Subcutaneous abdominal adipose tissue (tissue), 5 donors: ENCODE measurements around the gene RBCK1.
"Not testable (repeated sequence)": the region's sequence is repeated elsewhere in the genome, so short reads cannot be mapped to it uniquely, and the experiment has no call there.

Source experiments
- H3K27ac ChIP-seq: one replicate; pipeline ENCODE4 v1.7.0; 2013; ENCODE audit warnings: low read depth, mild to moderate bottlenecking, inconsistent platforms, low read length, moderate library complexity
- H3K27me3 ChIP-seq, 5 donors: one replicate each; pipeline ENCODE4 v1.7.0; 2013; ENCODE audit warnings: low read length in 5 of 5, inconsistent platforms in 1 of 5; ENCODE audit not compliant: control insufficient read depth in 5 of 5, insufficient read depth in 4 of 5
- H3K36me3 ChIP-seq, 5 donors: one replicate each; pipeline ENCODE4 v1.7.0; 2013; ENCODE audit warnings: low read length in 5 of 5; ENCODE audit not compliant: control insufficient read depth in 5 of 5, insufficient read depth in 5 of 5
- H3K4me1 ChIP-seq, 5 donors: one replicate each; pipeline ENCODE4 v1.7.0; 2013; ENCODE audit warnings: low read length in 5 of 5, mild to moderate bottlenecking in 3 of 5, moderate library complexity in 1 of 5; ENCODE audit not compliant: control insufficient read depth in 5 of 5, insufficient read depth in 5 of 5
- H3K4me3 ChIP-seq, 5 donors: one replicate each; pipeline ENCODE4 v1.7.0; 2013; ENCODE audit warnings: low read length in 5 of 5, low read depth in 1 of 5
- H3K9ac ChIP-seq, 5 donors: one replicate each; pipeline ENCODE4 v1.7.0; 2013; ENCODE audit warnings: low read length in 5 of 5, mild to moderate bottlenecking in 4 of 5, moderate library complexity in 3 of 5
- H3K9me3 ChIP-seq, 5 donors: one replicate each; pipeline ENCODE4 v1.7.0; 2013; ENCODE audit warnings: low read length in 5 of 5; ENCODE audit not compliant: control insufficient read depth in 5 of 5
- donor health status: healthy.
- donor health status: healthy.
- donor health status: healthy.
- donor health status: healthy.
- donor health status: healthy.

RBCK1 gene

DNA sequence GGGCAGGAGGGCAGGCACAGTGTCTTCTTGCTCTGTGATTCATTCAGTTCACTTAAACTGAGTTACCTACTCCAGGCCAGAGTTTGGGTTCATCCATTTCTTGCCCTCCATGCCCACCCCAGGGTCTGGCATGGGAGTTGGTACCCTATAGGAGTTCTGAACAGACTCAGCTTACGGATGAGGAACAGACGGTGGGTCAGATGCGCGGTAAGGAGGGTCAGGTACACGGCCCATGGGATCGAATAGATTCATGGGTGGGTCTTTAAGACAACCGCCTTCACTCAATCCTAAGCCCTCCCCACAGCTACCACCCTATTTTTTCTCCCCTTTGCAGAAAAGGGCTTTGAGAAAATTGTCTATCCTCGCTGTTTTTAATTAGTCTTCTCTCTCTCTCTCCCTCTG, 40.6 kb upstream of the RBCK1 start:
- Histone ChIP-seq H3K27me3 (no peaks in the 10 kb centered on the region), H3K9me3 (no peaks in the 10 kb centered on the region), H3K9ac (no peak overlapping the region), H3K27ac (no peak overlapping the region), H3K4me3 (no peak overlapping the region), H3K36me3 (no peaks in the 10 kb centered on the region), H3K4me1 (peaks cover 11 to 25% (median 18%) of the 10 kb centered on the region in 5 donors)

DNA sequence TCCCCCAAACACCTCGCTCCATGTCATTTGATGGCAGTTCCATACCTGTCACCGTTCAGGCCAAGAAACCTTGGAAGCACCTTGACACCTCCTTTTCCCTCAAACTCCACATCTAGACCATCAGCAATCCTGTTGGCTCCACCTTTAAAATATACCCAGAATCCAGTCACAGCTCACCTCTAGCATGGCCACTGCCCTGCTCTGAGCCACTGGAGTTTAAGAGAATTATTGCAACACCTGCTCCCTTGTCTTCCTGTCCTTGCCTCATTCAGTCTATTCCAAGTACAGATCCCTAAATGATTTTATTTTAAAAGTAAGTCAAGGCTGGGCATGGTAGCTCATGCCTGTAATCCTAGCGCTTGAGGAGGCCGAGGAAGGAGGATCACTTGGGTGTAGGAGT, 39.2 kb upstream of the RBCK1 start:
- H3K9ac ChIP-seq = no peak overlapping the region
- H3K36me3 ChIP-seq = no peaks in the 10 kb centered on the region
- no peak overlapping the region for H3K27ac ChIP-seq
- no peaks in the 10 kb centered on the region for H3K27me3 ChIP-seq
- no peak overlapping the region for H3K4me3 ChIP-seq
- H3K9me3 ChIP-seq = no peaks in the 10 kb centered on the region
- peaks cover 15 to 36% (median 25%) of the 10 kb centered on the region in 5 donors for H3K4me1 ChIP-seq

GRCh38 chr20:370151-370600, 37.9 kb upstream of the RBCK1 start:
- H3K9ac ChIP-seq = no peak overlapping the region
- H3K27ac ChIP-seq = no peak overlapping the region

GRCh38 chr20:370977-371754, 36.9 kb upstream of the RBCK1 start:
- Histone ChIP-seq H3K27ac (peak overlapping the region; percentile 69), H3K9ac (peak overlapping the region in 2 of 5 donors; percentile 16 to 41), H3K9me3 (no peaks in the 10 kb centered on the region), H3K4me3 (no peak overlapping the region), H3K27me3 (no peaks in the 10 kb centered on the region), H3K4me1 (peaks cover 15 to 36% (median 25%) of the 10 kb centered on the region in 5 donors), H3K36me3 (no peaks in the 10 kb centered on the region)

More at GRCh38 chr20:370151-370600, 37.9 kb upstream of the RBCK1 start:
- H3K36me3 ChIP-seq = no peaks in the 10 kb centered on the region
- H3K9me3 ChIP-seq = no peaks in the 10 kb centered on the region
- no peaks in the 10 kb centered on the region for H3K27me3 ChIP-seq
- H3K4me3 ChIP-seq = no peak overlapping the region
- H3K4me1 ChIP-seq = peaks cover 15 to 36% (median 25%) of the 10 kb centered on the region in 5 donors

DNA sequence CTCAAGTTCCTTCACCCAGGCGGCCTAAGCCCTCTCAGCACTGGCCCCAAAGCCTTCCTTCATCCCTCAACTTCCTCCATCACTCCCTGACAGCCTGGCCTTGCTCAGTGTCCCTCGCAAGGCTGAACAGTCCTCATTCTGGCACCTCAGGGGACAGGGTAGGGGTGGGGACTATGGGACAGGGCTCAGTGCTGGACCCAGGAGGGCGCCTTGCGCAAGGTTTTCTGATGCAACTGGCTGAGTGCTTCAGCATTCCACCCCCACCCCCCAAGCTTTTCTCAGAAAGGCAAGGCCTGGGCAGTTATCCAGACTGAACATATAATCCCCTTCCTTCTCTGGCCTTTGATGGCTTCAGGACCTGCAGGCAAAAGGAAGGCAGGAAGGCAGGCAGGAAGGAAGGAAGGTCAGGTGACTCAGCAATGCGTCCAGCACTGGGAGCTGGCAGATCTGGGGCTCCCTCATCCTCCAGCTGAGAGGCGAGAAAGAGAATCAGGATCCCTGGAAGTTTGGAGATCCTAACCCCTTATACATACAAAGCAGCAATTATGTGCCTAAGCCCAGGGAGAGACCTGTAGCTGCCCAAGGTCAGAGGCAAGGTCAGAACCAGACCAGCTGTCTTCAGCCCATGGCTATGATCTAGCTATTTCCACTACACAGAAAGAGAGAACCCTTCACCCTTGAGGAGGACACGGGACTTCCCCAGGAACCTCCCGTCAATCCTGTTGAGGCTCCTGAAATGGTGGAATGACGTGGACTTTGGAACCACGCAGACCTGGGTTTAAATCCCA, 36.1 kb upstream of the RBCK1 start:
- H3K4me1 ChIP-seq = peaks cover 15 to 36% (median 25%) of the 10 kb centered on the region in 5 donors
- no peak overlapping the region for H3K4me3 ChIP-seq
- no peaks in the 10 kb centered on the region for H3K9me3 ChIP-seq
- no peaks in the 10 kb centered on the region for H3K36me3 ChIP-seq
- H3K27me3 ChIP-seq = no peaks in the 10 kb centered on the region
- peak overlapping the region in 2 of 5 donors; percentile 16 to 41 for H3K9ac ChIP-seq
- H3K27ac ChIP-seq = peak overlapping the region; percentile 69

DNA sequence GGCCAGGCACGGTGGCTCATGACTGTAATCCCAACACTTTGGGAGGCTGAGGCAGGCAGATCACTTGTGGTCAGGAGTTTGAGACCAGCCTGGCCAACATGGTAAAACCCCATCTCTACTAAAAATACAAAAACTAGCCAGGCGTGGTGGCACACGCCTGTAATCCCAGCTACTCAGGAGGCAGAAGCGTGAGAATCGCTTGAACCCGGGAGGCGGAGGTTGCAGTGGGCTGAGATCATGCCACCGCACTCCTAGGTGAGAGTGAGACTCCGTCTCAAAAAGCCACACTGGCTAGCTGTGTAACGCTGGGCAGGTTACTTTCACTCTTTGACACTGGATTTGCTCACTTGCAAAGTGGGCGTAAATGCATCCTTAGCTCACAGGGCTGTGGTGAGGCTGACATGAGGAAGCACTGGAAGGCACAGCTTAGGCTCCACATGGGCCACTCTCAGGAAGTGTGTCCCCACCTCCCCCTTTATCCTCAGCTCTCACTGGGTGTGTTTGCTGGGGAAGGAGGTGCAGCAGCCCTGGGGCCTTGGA, 35.5 kb upstream of the RBCK1 start:
- peak overlapping the region in 1 of 5 donors; percentile 41 for H3K9ac ChIP-seq
- not testable (repeated sequence) for H3K27me3 ChIP-seq, H3K36me3 ChIP-seq, H3K9me3 ChIP-seq, H3K4me3 ChIP-seq
- H3K27ac ChIP-seq = peak overlapping the region; percentile 69
- H3K4me1 ChIP-seq = peaks cover 15 to 36% (median 25%) of the 10 kb centered on the region in 5 donors

DNA sequence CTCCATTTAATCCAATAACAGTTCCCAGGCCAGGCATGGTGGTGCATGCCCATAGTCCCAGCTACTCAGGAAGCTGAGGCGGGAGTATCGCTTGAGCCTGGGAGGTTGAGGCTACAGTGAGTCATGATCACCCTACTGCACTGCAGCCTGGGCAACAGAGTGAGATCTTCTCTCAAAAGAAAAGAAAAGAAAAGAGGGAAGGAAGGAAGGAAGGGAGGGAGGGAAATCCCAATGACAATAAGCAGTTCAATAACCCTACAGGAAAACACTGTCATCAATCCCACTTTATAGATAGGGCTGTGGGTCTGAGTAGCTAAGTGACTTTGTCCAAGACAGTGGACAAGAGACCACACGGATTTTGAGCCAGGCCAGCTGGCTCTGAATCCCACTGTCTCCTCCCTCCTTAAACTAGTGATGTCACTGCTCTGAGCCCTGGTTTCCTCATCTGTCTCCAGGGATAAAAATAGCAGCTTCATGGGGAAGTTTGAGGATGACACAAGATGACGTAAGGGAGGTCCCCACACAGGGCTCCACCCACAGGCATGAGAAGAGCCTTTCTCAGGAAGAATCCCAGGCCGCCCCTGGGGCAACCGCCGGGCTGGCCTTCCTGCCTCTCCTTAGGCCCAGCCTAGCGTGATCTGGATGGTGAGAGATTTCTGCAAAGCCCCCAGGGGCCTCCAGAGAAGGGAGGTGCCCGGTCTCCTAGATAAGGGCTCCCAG, 34.8 kb upstream of the RBCK1 start:
- H3K27ac ChIP-seq = peak overlapping the region; percentile 69
- H3K36me3 ChIP-seq = no peaks in the 10 kb centered on the region
- no peaks in the 10 kb centered on the region for H3K9me3 ChIP-seq
- H3K4me1 ChIP-seq = peaks cover 15 to 38% (median 25%) of the 10 kb centered on the region in 5 donors
- H3K27me3 ChIP-seq = no peaks in the 10 kb centered on the region
- H3K4me3 ChIP-seq = no peak overlapping the region
- H3K9ac ChIP-seq = no peak overlapping the region

- Histone ChIP-seq H3K4me1 (peaks cover 15 to 39% (median 25%) of the 10 kb centered on the region in 5 donors), H3K4me3 (no peak overlapping the region), H3K27me3 (no peaks in the 10 kb centered on the region), H3K9ac (no peak overlapping the region), H3K9me3 (no peaks in the 10 kb centered on the region), H3K27ac (no peak overlapping the region), H3K36me3 (no peaks in the 10 kb centered on the region)
Observed at GRCh38 chr20:375265-375889, 32.7 kb upstream of the RBCK1 start.

DNA sequence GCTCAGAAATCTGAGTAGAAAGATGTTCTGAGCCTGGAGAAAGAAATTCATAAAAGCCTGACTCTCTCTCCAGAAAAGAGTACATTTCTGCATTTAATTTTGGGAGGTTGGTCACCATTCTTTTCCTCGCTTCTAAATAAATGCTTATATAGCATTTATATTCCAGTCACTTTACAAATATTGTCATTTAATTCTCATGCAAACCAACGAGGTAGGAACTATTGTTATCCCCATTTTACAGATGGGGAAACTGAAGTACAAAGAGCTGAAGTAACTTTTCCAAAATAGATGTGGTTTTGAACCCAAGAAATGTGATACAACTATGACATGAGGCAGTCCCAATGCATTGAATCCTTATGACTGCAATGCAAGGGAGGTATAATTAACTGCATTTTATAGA, 32.0 kb upstream of the RBCK1 start:
- Histone ChIP-seq H3K36me3 (no peaks in the 10 kb centered on the region), H3K27ac (no peak overlapping the region), H3K9ac (no peak overlapping the region), H3K9me3 (no peaks in the 10 kb centered on the region), H3K4me1 (peaks cover 13 to 35% (median 24%) of the 10 kb centered on the region in 5 donors), H3K27me3 (no peaks in the 10 kb centered on the region), H3K4me3 (no peak overlapping the region)
